ENCODE data around the gene DCHS2. TPM values are rescaled to one million over a fixed set of nuclear protein-coding genes. Genes with fewer than 3 reads are reported as not detected.

Gene DCHS2
- total RNA-seq, 1 experiment from 2014 or later, result not detected

GRCh38 chr4:154492288-154492687, 689 bp upstream of the DCHS2 start:
- in situ Hi-C loops (cut with HindIII; ENCODE audit: low pct_unique_long_range_greater_than_20kb, low sequenced_read_pairs), result no loop called here
- DNase-seq (ENCODE audit: low read depth, low spot score), result no peak

- DNase-seq (ENCODE audit: low read depth, low spot score), result no peak
- in situ Hi-C loops (cut with HindIII; ENCODE audit: low pct_unique_long_range_greater_than_20kb, low sequenced_read_pairs), result no loop called here
These were observed 837 bp downstream of the DCHS2 start for GRCh38 chr4:154490583-154491340.

DNA sequence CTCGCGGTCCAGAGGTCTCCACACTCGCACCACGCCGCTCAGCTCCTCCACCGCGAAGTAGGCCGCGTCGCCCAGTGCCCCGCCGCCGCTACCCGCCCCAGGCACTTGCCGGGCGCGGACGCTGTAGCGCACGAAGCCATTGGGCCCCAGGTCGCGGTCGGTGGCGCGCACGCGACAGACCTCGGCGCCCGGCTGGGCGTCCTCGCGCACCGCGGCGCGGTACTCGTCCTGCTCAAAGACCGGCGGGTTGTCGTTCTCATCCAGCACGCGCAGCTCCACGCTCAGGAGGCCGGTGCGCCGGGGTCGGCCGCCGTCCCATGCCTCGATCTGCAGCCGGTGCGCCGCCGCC, 1.4 kb downstream of the DCHS2 start:
- DNase-seq (ENCODE audit: low read depth, low spot score), result no peak
- in situ Hi-C loops (cut with HindIII; ENCODE audit: low pct_unique_long_range_greater_than_20kb, low sequenced_read_pairs), result no loop called here

- DNase-seq (ENCODE audit: low read depth, low spot score), result no peak
- in situ Hi-C loops (cut with HindIII; ENCODE audit: low pct_unique_long_range_greater_than_20kb, low sequenced_read_pairs), result no loop called here
These were observed 1.9 kb downstream of the DCHS2 start for GRCh38 chr4:154489558-154490233.

DNA sequence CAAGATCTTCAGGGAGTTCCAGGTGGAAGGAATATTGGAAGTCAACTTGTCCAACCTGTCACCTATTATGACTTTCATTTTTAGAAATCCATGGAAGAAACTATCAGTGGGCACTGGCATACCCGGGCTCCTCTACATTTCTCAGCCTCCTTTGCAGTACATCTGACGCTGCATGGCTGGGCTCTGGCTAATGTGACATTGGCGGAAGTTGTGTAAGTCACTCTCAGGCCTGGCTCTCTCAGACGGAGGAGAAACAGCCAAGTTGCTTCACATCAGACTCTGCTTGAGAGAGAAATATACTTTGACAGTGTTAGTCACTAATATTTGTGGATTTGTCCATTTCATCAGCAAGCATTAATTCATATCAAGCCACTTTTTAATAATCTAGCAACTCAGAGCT, 4.5 kb downstream of the DCHS2 start:
- DNase-seq (ENCODE audit: low read depth, low spot score), result no peak
- in situ Hi-C loops (cut with HindIII; ENCODE audit: low pct_unique_long_range_greater_than_20kb, low sequenced_read_pairs), result no loop called here

GRCh38 chr4:154485127-154485773, 6.3 kb downstream of the DCHS2 start:
- no peak for DNase-seq (ENCODE audit: low read depth, low spot score)
- in situ Hi-C loops (cut with HindIII; ENCODE audit: low pct_unique_long_range_greater_than_20kb, low sequenced_read_pairs), result no loop called here

DNA sequence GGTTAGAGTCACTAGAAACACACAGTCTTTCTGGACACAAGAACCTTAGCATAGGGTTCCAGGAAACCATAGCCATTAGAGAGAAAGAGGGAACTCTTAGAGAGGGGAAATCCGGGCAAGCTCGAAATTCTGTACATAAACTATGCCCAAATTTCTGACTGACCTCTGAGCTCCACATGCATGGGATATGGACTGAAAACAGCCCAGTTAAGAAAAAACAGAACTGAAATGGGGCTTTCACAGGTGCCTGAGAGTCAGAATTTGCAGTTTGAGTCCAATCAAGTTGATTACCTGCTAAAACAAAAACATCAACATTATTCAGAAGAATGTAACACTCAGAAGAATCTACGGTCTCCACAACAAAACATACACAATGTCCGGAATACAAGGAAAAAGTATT, 13.1 kb downstream of the DCHS2 start:
- DNase-seq (ENCODE audit: low read depth, low spot score), result no peak
- in situ Hi-C loops (cut with HindIII; ENCODE audit: low pct_unique_long_range_greater_than_20kb, low sequenced_read_pairs), result no loop called here

GRCh38 chr4:154478128-154478527, 13.5 kb downstream of the DCHS2 start:
- in situ Hi-C loops (cut with HindIII; ENCODE audit: low pct_unique_long_range_greater_than_20kb, low sequenced_read_pairs), result no loop called here
- no peak for DNase-seq (ENCODE audit: low read depth, low spot score)

GRCh38 chr4:154476232-154476631, 15.4 kb downstream of the DCHS2 start:
- DNase-seq (ENCODE audit: low read depth, low spot score), result no peak
- in situ Hi-C loops (cut with HindIII; ENCODE audit: low pct_unique_long_range_greater_than_20kb, low sequenced_read_pairs), result no loop called here

GRCh38 chr4:154475820-154476219, 15.8 kb downstream of the DCHS2 start:
- in situ Hi-C loops (cut with HindIII; ENCODE audit: low pct_unique_long_range_greater_than_20kb, low sequenced_read_pairs), result no loop called here
- DNase-seq (ENCODE audit: low read depth, low spot score), result no peak

- in situ Hi-C loops (cut with HindIII; ENCODE audit: low pct_unique_long_range_greater_than_20kb, low sequenced_read_pairs), result no loop called here
- no peak for DNase-seq (ENCODE audit: low read depth, low spot score)
These were observed 18.1 kb downstream of the DCHS2 start for GRCh38 chr4:154473497-154473896.

- no peak for DNase-seq (ENCODE audit: low read depth, low spot score)
- in situ Hi-C loops (cut with HindIII; ENCODE audit: low pct_unique_long_range_greater_than_20kb, low sequenced_read_pairs), result no loop called here
These were observed 18.7 kb downstream of the DCHS2 start for GRCh38 chr4:154472858-154473257.

DNA sequence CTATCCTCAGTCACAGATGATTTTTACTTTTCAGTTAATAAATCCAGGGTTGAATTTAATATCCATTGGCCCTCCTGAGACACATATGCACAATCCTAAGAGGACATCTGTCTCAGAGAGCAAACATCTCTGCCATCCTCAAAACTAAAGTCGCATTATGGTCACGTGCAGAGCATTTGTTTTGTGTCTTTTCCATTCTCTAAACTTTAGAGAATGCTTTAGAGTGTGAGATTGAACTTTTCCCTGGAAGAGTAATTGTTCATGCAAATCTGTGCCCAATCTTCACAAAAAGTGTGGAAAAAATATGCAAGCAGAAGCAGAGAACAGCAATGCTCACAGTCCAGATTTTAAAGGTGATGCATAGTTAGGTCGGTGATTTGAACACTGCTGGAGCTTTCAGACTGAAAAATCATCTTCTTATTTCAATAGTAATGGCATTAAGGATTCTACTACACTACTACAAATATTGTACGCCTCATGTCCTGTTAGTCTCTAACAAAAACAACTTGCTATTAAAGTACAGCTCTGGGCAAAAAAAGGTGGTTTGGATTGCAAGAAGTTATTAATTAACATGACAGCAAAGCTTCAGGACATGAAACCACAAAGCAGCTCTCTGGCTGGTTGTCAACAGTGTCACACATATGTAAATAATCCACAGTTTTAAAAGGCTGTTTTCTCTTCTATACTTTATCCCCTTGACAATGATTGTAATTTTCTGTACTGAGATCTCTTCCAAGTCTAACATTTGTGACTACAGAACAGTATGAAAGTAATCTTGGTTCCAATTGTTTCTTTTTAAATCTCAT, 19.9 kb downstream of the DCHS2 start:
- in situ Hi-C loops (cut with HindIII; ENCODE audit: low pct_unique_long_range_greater_than_20kb, low sequenced_read_pairs), result no loop called here

DNA sequence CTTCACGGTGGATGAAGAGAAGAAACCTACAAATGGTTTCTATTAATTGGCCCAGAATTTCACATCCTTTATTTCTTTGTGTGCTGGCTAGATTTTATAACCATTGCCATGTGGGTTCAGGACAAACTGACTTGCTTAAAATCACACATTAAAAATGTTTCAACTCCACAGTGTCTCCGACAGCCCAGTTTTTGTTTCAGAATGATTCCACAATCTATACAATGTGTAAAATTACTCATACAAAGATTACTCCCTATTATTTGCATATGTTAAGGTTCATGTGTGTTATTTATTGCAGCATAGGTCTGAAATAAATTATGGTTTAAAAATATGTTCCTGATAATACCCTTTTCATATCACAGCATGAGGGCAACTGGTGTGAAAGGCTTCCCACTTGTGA, 20.6 kb downstream of the DCHS2 start:
- in situ Hi-C loops (cut with HindIII; ENCODE audit: low pct_unique_long_range_greater_than_20kb, low sequenced_read_pairs), result no loop called here
- DNase-seq (ENCODE audit: low read depth, low spot score), result no peak

More for the DNA sequence above, 19.9 kb downstream of the DCHS2 start:
- no peak for DNase-seq (ENCODE audit: low read depth, low spot score)

DNA sequence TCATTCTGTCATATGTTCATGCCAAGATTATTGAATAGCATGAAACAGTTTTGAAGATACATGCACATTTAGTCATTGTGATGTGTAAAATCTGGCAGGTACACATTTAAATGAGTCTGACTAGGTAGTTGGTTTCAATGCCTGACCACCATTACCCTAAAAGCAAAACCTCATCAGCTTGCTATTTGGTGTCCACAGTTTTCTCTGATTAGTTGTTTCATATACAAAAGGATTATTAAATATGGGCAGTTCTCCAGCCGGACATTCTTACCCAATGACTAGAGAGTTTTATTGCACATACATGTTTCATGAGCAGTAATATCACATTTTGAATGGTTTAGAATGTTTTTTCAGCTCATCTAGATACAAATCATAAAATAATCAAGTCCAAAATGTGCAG, 23.7 kb downstream of the DCHS2 start:
- DNase-seq (ENCODE audit: low read depth, low spot score), result no peak
- in situ Hi-C loops (cut with HindIII; ENCODE audit: low pct_unique_long_range_greater_than_20kb, low sequenced_read_pairs), result no loop called here

DNA sequence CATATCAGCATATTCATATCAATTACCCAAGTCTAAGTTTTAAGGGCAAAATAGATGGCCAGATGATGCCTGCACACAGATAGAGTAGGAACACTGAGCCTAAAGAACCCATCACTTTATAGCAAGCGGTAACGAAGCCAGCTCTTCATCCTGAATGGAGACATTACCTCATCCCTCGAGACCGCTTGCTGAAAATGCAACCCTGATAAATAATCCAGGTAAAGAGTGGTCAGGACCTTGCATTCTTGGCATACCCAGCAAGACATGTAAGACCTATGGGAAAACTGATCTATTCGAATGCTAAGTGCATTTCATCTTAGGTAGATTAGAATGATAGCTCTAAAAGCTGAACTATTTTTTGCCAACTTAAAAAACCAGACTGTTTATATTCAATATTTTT, 25.3 kb downstream of the DCHS2 start:
- no peak for DNase-seq (ENCODE audit: low read depth, low spot score)
- in situ Hi-C loops (cut with HindIII; ENCODE audit: low pct_unique_long_range_greater_than_20kb, low sequenced_read_pairs), result no loop called here

- no peak for DNase-seq (ENCODE audit: low read depth, low spot score)
- in situ Hi-C loops (cut with HindIII; ENCODE audit: low pct_unique_long_range_greater_than_20kb, low sequenced_read_pairs), result no loop called here
These were observed 26.5 kb downstream of the DCHS2 start for GRCh38 chr4:154465085-154465484.

GRCh38 chr4:154464654-154465053, 26.9 kb downstream of the DCHS2 start:
- no peak for DNase-seq (ENCODE audit: low read depth, low spot score)
- in situ Hi-C loops (cut with HindIII; ENCODE audit: low pct_unique_long_range_greater_than_20kb, low sequenced_read_pairs), result no loop called here

Measured in SK-MEL-5 (cell line).